ES-I3 (cell line): ENCODE data around the gene HSF5.
"Not testable (repeated sequence)": the region's sequence is repeated elsewhere in the genome, so short reads cannot be mapped to it uniquely, and the experiment has no call there.

Source experiments
- H3K36me3 ChIP-seq: 2 replicates; pipeline ENCODE4 v1.6.1; 2013; ENCODE audit warnings: mild to moderate bottlenecking, low read length, control low read depth, moderate library complexity; ENCODE audit not compliant: insufficient read depth
- H3K4me1 ChIP-seq: 2 replicates; pipeline ENCODE4 v1.6.1; 2013; ENCODE audit warnings: mild to moderate bottlenecking, control low read depth, low read length; ENCODE audit not compliant: insufficient read depth
- H3K9ac ChIP-seq: 2 replicates; pipeline ENCODE4 v1.6.1; 2013; ENCODE audit warnings: low read depth, mild to moderate bottlenecking, low read length, moderate library complexity
- H3K9me3 ChIP-seq: 2 replicates; pipeline ENCODE4 v1.6.1; 2013; ENCODE audit warnings: mild to moderate bottlenecking, low read length, moderate library complexity; ENCODE audit not compliant: control insufficient read depth, insufficient read depth

Gene HSF5

GRCh38 chr17:58507123-58507634 lies 19.0 kb upstream of the HSF5 start:
- Histone ChIP-seq H3K4me1 (no peaks in the 10 kb centered on the region), H3K9me3 (no peaks in the 10 kb centered on the region), H3K9ac (no peak overlapping the region), H3K36me3 (peaks cover 36% of the 10 kb centered on the region)

- Histone ChIP-seq H3K4me1 (no peaks in the 10 kb centered on the region), H3K9ac (no peak overlapping the region), H3K36me3 (peaks cover 39% of the 10 kb centered on the region), H3K9me3 (no peaks in the 10 kb centered on the region)
Observed at GRCh38 chr17:58506354-58507080, 18.3 kb upstream of the HSF5 start.

GRCh38 chr17:58504826-58505351 lies 16.7 kb upstream of the HSF5 start:
- no peaks in the 10 kb centered on the region for H3K4me1 ChIP-seq
- H3K9ac ChIP-seq, result no peak overlapping the region
- H3K9me3 ChIP-seq, result no peaks in the 10 kb centered on the region
- H3K36me3 ChIP-seq, result peaks cover 34% of the 10 kb centered on the region

GRCh38 chr17:58503866-58504265 lies 15.7 kb upstream of the HSF5 start:
- no peak overlapping the region for H3K9ac ChIP-seq
- no peaks in the 10 kb centered on the region for H3K4me1 ChIP-seq
- H3K9me3 ChIP-seq, result no peaks in the 10 kb centered on the region
- H3K36me3 ChIP-seq, result peaks cover 30% of the 10 kb centered on the region

GRCh38 chr17:58503134-58503533 lies 14.9 kb upstream of the HSF5 start:
- not testable (repeated sequence) for H3K9me3 ChIP-seq, H3K4me1 ChIP-seq, H3K9ac ChIP-seq
- H3K36me3 ChIP-seq, result peaks cover 26% of the 10 kb centered on the region

GRCh38 chr17:58501451-58501850 lies 13.2 kb upstream of the HSF5 start:
- Histone ChIP-seq H3K4me1 (no peaks in the 10 kb centered on the region), H3K36me3 (peaks cover 21% of the 10 kb centered on the region), H3K9me3 (no peaks in the 10 kb centered on the region), H3K9ac (no peak overlapping the region)

GRCh38 chr17:58498177-58498828 lies 10.1 kb upstream of the HSF5 start:
- H3K9me3 ChIP-seq, result no peaks in the 10 kb centered on the region
- H3K36me3 ChIP-seq, result peaks cover 21% of the 10 kb centered on the region; the same call in 1 of the 2 replicates
- no peaks in the 10 kb centered on the region for H3K4me1 ChIP-seq
- H3K9ac ChIP-seq, result no peak overlapping the region

GRCh38 chr17:58493506-58493905 lies 5.3 kb upstream of the HSF5 start:
- no peak overlapping the region for H3K9ac ChIP-seq
- peaks cover 39% of the 10 kb centered on the region for H3K36me3 ChIP-seq
- no peaks in the 10 kb centered on the region for H3K4me1 ChIP-seq
- no peaks in the 10 kb centered on the region for H3K9me3 ChIP-seq

- Histone ChIP-seq H3K9ac (no peak overlapping the region), H3K9me3 (no peaks in the 10 kb centered on the region), H3K4me1 (no peaks in the 10 kb centered on the region), H3K36me3 (peaks cover 39% of the 10 kb centered on the region)
Observed at GRCh38 chr17:58492238-58493121, 4.3 kb upstream of the HSF5 start.

- H3K4me1 ChIP-seq, result no peaks in the 10 kb centered on the region
- peaks cover 39% of the 10 kb centered on the region for H3K36me3 ChIP-seq
- no peak overlapping the region for H3K9ac ChIP-seq
- no peaks in the 10 kb centered on the region for H3K9me3 ChIP-seq
Observed at GRCh38 chr17:58491510-58492045, 3.4 kb upstream of the HSF5 start.

GRCh38 chr17:58488428-58488890 lies 251 bp upstream of the HSF5 start:
- Histone ChIP-seq H3K36me3 (peaks cover 26% of the 10 kb centered on the region), H3K9ac (no peak overlapping the region), H3K4me1 (no peaks in the 10 kb centered on the region), H3K9me3 (no peaks in the 10 kb centered on the region)

- H3K4me1 ChIP-seq, result no peaks in the 10 kb centered on the region
- no peaks in the 10 kb centered on the region for H3K36me3 ChIP-seq
- H3K9ac ChIP-seq, result no peak overlapping the region
- no peaks in the 10 kb centered on the region for H3K9me3 ChIP-seq
Observed at GRCh38 chr17:58484600-58484999, 3.6 kb downstream of the HSF5 start.

- H3K36me3 ChIP-seq, H3K9ac ChIP-seq, H3K4me1 ChIP-seq, H3K9me3 ChIP-seq: not testable (repeated sequence)
Observed at GRCh38 chr17:58481798-58482197, 6.4 kb downstream of the HSF5 start.

- H3K4me1 ChIP-seq, result no peaks in the 10 kb centered on the region
- no peaks in the 10 kb centered on the region; the same call in 1 of the 2 replicates for H3K9me3 ChIP-seq
- no peak overlapping the region for H3K9ac ChIP-seq
Observed at GRCh38 chr17:58480090-58480489, 8.1 kb downstream of the HSF5 start.

More at GRCh38 chr17:58480090-58480489, 8.1 kb downstream of the HSF5 start:
- no peaks in the 10 kb centered on the region for H3K36me3 ChIP-seq
